Keratinocyte (primary cell): Measurements from ENCODE around the gene ENGASE.

Experiments
- EZH2 ChIP-seq: IDR thresholded peaks from one replicate; pipeline ENCODE4 v1.6.1; 2012; ENCODE audit warnings: inconsistent platforms, mild to moderate bottlenecking, low read length, moderate library complexity
- TF ChIP-seq, protein P1 (sequence below), 3 experiments: IDR thresholded peaks in 1 of 3; conservative IDR thresholded peaks in 1 of 3; optimal IDR thresholded peaks in 1 of 3; 2 replicates in 2 of 3; 3 replicates in 1 of 3; pipeline versions ENCODE3 to v1.5.1; 2011; ENCODE audit warnings: low read length in 3 of 3, mild to moderate bottlenecking in 3 of 3, moderate library complexity in 2 of 3, control low read depth in 1 of 3, inconsistent platforms in 1 of 3; ENCODE audit not compliant: insufficient read depth in 2 of 3; ENCODE audit errors: extremely low read depth in 1 of 3

DNA sequence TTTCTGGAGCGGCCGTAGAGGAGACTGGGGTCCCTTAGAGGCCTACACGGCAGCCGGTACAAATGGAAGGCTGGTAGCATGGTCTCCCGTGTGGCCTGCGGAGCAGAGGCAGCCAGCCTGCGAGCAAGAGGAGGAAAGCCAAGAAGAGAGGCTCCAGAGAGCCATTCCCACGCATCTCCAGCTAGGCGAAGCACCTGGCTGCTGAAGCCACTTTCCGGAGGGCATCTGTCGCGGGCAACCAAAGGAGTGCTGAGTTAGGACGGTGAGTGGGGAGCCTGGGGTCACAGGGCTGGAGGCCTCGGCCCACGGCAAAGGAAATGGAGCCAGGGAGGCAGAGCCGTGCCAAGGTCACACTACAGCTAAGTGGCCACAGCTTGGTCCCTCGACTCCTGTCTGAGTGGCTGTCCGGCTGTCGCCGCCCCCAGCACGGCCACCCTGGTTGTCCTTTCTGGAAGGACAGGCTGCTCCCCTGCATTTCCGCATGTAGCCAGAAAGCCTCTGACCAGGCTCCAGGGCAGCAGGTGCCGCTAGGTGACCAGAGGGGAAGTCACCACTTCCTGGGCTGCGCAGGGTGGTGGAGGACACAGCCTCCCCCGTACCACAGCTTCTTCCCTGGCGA is 33.7 kb downstream of the ENGASE start:
- TF ChIP-seq, protein P1, sequence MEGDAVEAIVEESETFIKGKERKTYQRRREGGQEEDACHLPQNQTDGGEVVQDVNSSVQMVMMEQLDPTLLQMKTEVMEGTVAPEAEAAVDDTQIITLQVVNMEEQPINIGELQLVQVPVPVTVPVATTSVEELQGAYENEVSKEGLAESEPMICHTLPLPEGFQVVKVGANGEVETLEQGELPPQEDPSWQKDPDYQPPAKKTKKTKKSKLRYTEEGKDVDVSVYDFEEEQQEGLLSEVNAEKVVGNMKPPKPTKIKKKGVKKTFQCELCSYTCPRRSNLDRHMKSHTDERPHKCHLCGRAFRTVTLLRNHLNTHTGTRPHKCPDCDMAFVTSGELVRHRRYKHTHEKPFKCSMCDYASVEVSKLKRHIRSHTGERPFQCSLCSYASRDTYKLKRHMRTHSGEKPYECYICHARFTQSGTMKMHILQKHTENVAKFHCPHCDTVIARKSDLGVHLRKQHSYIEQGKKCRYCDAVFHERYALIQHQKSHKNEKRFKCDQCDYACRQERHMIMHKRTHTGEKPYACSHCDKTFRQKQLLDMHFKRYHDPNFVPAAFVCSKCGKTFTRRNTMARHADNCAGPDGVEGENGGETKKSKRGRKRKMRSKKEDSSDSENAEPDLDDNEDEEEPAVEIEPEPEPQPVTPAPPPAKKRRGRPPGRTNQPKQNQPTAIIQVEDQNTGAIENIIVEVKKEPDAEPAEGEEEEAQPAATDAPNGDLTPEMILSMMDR (optimal IDR thresholded peaks at IDR 0.05 in 1 of 3, IDR thresholded peaks at IDR 0.05 in 1 of 3, conservative IDR thresholded peaks at IDR 0.05 in 1 of 3; ENCODE audit: extremely low read depth in 1 of 3, insufficient read depth in 2 of 3, low read length in 3 of 3) = no peak
- no peak for TF ChIP-seq EZH2
